Mesendoderm (in vitro differentiated cells): ENCODE measurements around the gene VBP1.
A peak's percentile ranks its signal among the peaks of the same experiment; 100 is the strongest.
"Not testable (repeated sequence)": the region's sequence is repeated elsewhere in the genome, so short reads cannot be mapped to it uniquely, and the experiment has no call there.

Experiments used
- DNase-seq: peaks from one replicate; pipeline ENCODE4 v3.0.0; 2013
- H2AK5ac ChIP-seq: 2 replicates; pipeline ENCODE4 v1.6.1; 2013; ENCODE audit warnings: low read length, inconsistent platforms
- H2BK120ac ChIP-seq: 2 replicates; pipeline ENCODE4 v1.6.1; 2013; ENCODE audit warnings: low read depth, mild to moderate bottlenecking, low read length, moderate library complexity, mixed read lengths
- H2BK15ac ChIP-seq: replicated peaks from 2 replicates; pipeline ENCODE4 v1.6.1; 2013; ENCODE audit warnings: low read depth, mild to moderate bottlenecking, moderate library complexity
- H2BK5ac ChIP-seq: 2 replicates; pipeline ENCODE4 v1.6.1; 2013; ENCODE audit warnings: low read length, inconsistent platforms
- H3K18ac ChIP-seq: 2 replicates; pipeline ENCODE4 v1.6.1; 2013; ENCODE audit warnings: mild to moderate bottlenecking, low read length, mixed read lengths
- H3K23ac ChIP-seq: one replicate; pipeline ENCODE4 v1.6.1; 2013; ENCODE audit warnings: low read length
- H3K27ac ChIP-seq: 2 replicates; pipeline ENCODE4 v1.5.1; 2013; ENCODE audit warnings: low read depth, mild to moderate bottlenecking, inconsistent platforms, low read length, moderate library complexity
- H3K27me3 ChIP-seq: 2 replicates; pipeline ENCODE4 v1.6.1; 2013; ENCODE audit warnings: low read length, control low read depth, mild to moderate bottlenecking, inconsistent platforms; ENCODE audit not compliant: insufficient read depth, poor library complexity
- H3K36me3 ChIP-seq: 2 replicates; pipeline ENCODE4 v1.6.1; 2013; ENCODE audit warnings: low read length, inconsistent platforms; ENCODE audit not compliant: control insufficient read depth, insufficient read depth
- H3K4ac ChIP-seq: one replicate; pipeline ENCODE4 v1.6.1; 2013; ENCODE audit warnings: low read depth, mild to moderate bottlenecking, low read length, moderate library complexity
- H3K4me1 ChIP-seq: 2 replicates; pipeline ENCODE4 v1.6.1; 2013; ENCODE audit warnings: low read depth, low read length, inconsistent platforms; ENCODE audit not compliant: control insufficient read depth
- H3K4me2 ChIP-seq: 2 replicates; pipeline ENCODE4 v1.6.1; 2013; ENCODE audit warnings: low read length
- H3K4me3 ChIP-seq: 2 replicates; pipeline ENCODE4 v1.5.1; 2013; ENCODE audit warnings: mild to moderate bottlenecking, low read length
- H3K56ac ChIP-seq: one replicate; pipeline ENCODE4 v1.6.1; 2013; ENCODE audit warnings: low read length
- H3K79me1 ChIP-seq: 2 replicates; pipeline ENCODE4 v1.6.1; 2013; ENCODE audit warnings: low read length, inconsistent platforms
- H3K79me2 ChIP-seq: 2 replicates; pipeline ENCODE4 v1.6.1; 2013; ENCODE audit warnings: mild to moderate bottlenecking, low read length; ENCODE audit not compliant: control insufficient read depth, insufficient read depth
- H3K9ac ChIP-seq: 2 replicates; pipeline ENCODE4 v1.6.1; 2013; ENCODE audit warnings: low read length, inconsistent platforms
- H4K5ac ChIP-seq: one replicate; pipeline ENCODE4 v1.6.1; 2013; ENCODE audit warnings: low read length
- H4K8ac ChIP-seq: one replicate; pipeline ENCODE4 v1.6.1; 2013; ENCODE audit warnings: low read depth, mild to moderate bottlenecking, control low read depth, low read length, moderate library complexity
- WGBS: extraction: QIAGEN DNeasy Blood & Tissue Kit; methylation state at CpG from one replicate; pipeline ENCODE4 v1.1.7; 2013; ENCODE audit warnings: low lambda C conversion rate, missing lambda C conversion rate; ENCODE audit not compliant: insufficient coverage; ENCODE audit errors: extremely low coverage; 5-methylcytosine and 5-hydroxymethylcytosine counted together

VBP1 gene

DNA sequence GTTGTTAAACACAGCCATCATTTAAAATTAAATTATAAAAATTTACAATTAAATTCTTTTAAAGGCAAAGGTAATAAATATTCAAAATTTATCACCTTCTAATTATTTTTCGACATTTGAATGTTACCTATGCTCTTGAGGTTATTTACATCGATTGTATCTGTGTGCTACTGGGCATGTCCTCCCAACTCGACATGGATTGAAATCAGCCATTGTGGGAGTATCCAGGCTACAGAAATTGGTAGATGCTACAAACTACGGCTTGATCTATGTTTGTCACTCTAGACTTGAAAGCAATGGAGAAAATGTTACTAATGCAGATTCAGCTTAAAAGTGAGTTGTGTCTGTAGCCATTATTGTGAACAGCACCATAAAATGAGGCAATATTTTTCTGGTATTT lies 2.5 kb upstream of the VBP1 start:
- no peaks in the 10 kb centered on the region for H3K36me3 ChIP-seq
- no peaks in the 10 kb centered on the region for H3K79me1 ChIP-seq
- no peak overlapping the region for H2BK15ac ChIP-seq
- no peak overlapping the region for H4K5ac ChIP-seq
- no peak overlapping the region for H2AK5ac ChIP-seq
- H3K27ac ChIP-seq = no peak overlapping the region
- no peak overlapping the region for H3K4me3 ChIP-seq
- WGBS = no CpG with 5 or more reads among the region's 4 CpGs
- no peak overlapping the region for H3K18ac ChIP-seq
- no peaks in the 10 kb centered on the region for H3K27me3 ChIP-seq
- no peaks in the 10 kb centered on the region for H3K4me1 ChIP-seq
- no peak overlapping the region for H3K23ac ChIP-seq
- no peak overlapping the region for H3K4ac ChIP-seq
- H4K8ac ChIP-seq = no peak overlapping the region
- no peak overlapping the region for H2BK120ac ChIP-seq
- no peak overlapping the region for H2BK5ac ChIP-seq
- H3K79me2 ChIP-seq = peaks cover 15% of the 10 kb centered on the region
- no peak overlapping the region for H3K56ac ChIP-seq
- H3K4me2 ChIP-seq = no peak overlapping the region
- DNase-seq = no peak
- no peak overlapping the region for H3K9ac ChIP-seq

GRCh38 chrX:155215443-155216178 lies 649 bp upstream of the VBP1 start:
- H4K5ac ChIP-seq = no peak overlapping the region
- H3K4me3 ChIP-seq = no peak overlapping the region
- H3K27me3 ChIP-seq = no peaks in the 10 kb centered on the region
- H3K79me2 ChIP-seq = peaks cover 17% of the 10 kb centered on the region
- peak overlapping the region; percentile 78 for H3K56ac ChIP-seq
- H3K36me3 ChIP-seq = no peaks in the 10 kb centered on the region
- no peak overlapping the region for H3K27ac ChIP-seq
- no peak overlapping the region for H2AK5ac ChIP-seq
- peak overlapping the region; percentile 58 for H3K9ac ChIP-seq
- no peak overlapping the region for H3K23ac ChIP-seq
- no peaks in the 10 kb centered on the region for H3K4me1 ChIP-seq
- H2BK120ac ChIP-seq = no peak overlapping the region
- no peak overlapping the region for H3K18ac ChIP-seq
- H2BK5ac ChIP-seq = no peak overlapping the region
- no peak overlapping the region for H2BK15ac ChIP-seq
- H3K4ac ChIP-seq = no peak overlapping the region
- H4K8ac ChIP-seq = no peak overlapping the region
- no CpG with 5 or more reads among the region's 15 CpGs for WGBS
- peak overlapping the region; percentile 10 for H3K4me2 ChIP-seq
- no peak for DNase-seq
- H3K79me1 ChIP-seq = no peaks in the 10 kb centered on the region

- H3K27ac ChIP-seq = no peak overlapping the region
Observed at GRCh38 chrX:155216940-155217440, 730 bp downstream of the VBP1 start.

DNA sequence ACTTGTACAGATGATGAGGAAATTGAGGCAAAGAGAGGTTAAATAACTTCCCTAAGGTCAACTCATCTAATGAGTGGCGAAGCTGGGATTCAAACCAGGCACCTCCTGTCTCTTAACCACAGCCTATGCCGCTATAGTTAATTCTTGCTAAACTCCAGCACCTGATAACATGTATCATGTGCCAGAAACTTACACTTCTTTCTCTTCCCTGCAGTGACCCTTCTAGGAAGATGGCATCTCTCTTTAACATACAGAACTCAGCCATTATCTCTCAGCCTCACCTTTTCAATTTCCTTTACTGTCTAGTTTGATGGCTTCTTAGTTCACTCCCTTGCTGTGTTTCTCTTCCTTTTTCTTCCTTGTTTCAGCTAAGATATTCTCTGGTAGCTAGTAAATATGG lies 2.5 kb downstream of the VBP1 start:
- Histone ChIP-seq H2BK15ac (no peak overlapping the region), H2BK120ac (no peak overlapping the region), H3K79me2 (peaks cover 17% of the 10 kb centered on the region), H3K23ac (no peak overlapping the region), H3K4me2 (no peak overlapping the region), H3K27ac (no peak overlapping the region), H3K18ac (no peak overlapping the region), H2AK5ac (no peak overlapping the region), H4K8ac (no peak overlapping the region), H3K4me1 (no peaks in the 10 kb centered on the region), H4K5ac (no peak overlapping the region), H2BK5ac (no peak overlapping the region), H3K79me1 (no peaks in the 10 kb centered on the region), H3K56ac (no peak overlapping the region), H3K27me3 (no peaks in the 10 kb centered on the region), H3K4ac (no peak overlapping the region), H3K9ac (no peak overlapping the region), H3K4me3 (no peak overlapping the region), H3K36me3 (no peaks in the 10 kb centered on the region)
- no peak for DNase-seq
- no CpG with 5 or more reads among the region's 2 CpGs for WGBS

More at GRCh38 chrX:155216940-155217440, 730 bp downstream of the VBP1 start:
- Histone ChIP-seq H3K9ac (peak overlapping the region; percentile 55), H2BK5ac (no peak overlapping the region), H4K8ac (no peak overlapping the region), H3K4me1 (no peaks in the 10 kb centered on the region), H3K4me3 (peak overlapping the region; percentile 38), H2AK5ac (no peak overlapping the region), H3K27me3 (no peaks in the 10 kb centered on the region), H2BK15ac (no peak overlapping the region), H3K4ac (no peak overlapping the region), H3K56ac (peak overlapping the region; percentile 75), H2BK120ac (no peak overlapping the region), H3K18ac (peak overlapping the region; percentile 98), H4K5ac (no peak overlapping the region), H3K36me3 (no peaks in the 10 kb centered on the region), H3K23ac (no peak overlapping the region), H3K79me2 (peaks cover 17% of the 10 kb centered on the region), H3K4me2 (peak overlapping the region; percentile 2), H3K79me1 (no peaks in the 10 kb centered on the region)
- no CpG with 5 or more reads among the region's 11 CpGs for WGBS
- DNase-seq = no peak

DNA sequence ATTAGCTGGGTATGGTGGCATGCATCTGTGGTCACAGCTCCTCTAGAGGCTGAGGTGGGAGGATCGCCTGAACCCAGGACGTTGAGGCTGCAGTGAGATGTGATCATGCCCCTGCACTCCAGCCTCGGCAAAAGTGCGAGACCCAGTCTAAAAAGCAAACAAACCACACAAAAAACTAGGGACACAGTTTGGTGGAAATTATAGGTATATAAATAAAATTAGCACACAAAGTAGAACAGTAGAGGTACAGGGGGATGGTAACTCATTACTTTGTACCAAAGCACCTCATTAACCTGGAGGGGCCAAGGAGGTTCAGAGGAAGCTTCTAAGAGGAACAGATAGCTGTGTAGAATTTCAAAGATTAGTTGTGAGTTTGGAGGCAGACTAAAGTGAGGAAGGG lies 5.1 kb downstream of the VBP1 start:
- Histone ChIP-seq H3K4me1 (no peaks in the 10 kb centered on the region), H3K27me3 (no peaks in the 10 kb centered on the region), H3K4me2 (no peak overlapping the region), H3K56ac (no peak overlapping the region), H3K79me1 (no peaks in the 10 kb centered on the region), H3K4ac (no peak overlapping the region), H4K5ac (no peak overlapping the region), H3K4me3 (no peak overlapping the region), H3K79me2 (peaks cover 17% of the 10 kb centered on the region), H3K27ac (no peak overlapping the region), H2BK15ac (no peak overlapping the region), H2BK5ac (no peak overlapping the region), H2BK120ac (no peak overlapping the region), H3K18ac (no peak overlapping the region), H4K8ac (no peak overlapping the region), H3K23ac (no peak overlapping the region), H3K9ac (no peak overlapping the region), H2AK5ac (no peak overlapping the region), H3K36me3 (no peaks in the 10 kb centered on the region)
- WGBS = no CpG with 5 or more reads among the region's 4 CpGs
- no peak for DNase-seq

DNA sequence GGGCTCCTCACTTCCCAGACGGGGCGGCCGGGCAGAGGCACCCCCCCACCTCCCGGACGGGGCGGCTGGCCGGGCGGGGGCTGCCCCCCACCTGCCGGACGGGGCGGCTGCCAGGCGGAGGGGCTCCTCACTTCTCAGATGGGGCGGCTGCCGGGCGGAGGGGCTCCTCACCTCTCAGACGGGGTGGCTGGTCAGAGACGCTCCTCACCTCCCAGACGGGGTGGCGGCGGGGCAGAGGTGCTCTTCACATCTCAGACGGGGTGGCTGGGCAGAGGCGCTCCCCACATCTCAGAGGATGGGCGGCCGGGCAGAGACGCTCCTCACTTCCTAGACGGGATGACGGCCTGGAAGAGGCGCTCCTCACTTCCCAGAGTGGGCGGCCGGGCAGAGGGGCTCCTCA lies 7.5 kb downstream of the VBP1 start:
- H3K27ac ChIP-seq, H3K36me3 ChIP-seq, H3K79me1 ChIP-seq, H2AK5ac ChIP-seq, H3K79me2 ChIP-seq, H3K23ac ChIP-seq, H3K56ac ChIP-seq, H2BK15ac ChIP-seq, H3K9ac ChIP-seq, DNase-seq, H3K27me3 ChIP-seq, H3K18ac ChIP-seq, H4K5ac ChIP-seq, H3K4ac ChIP-seq, H4K8ac ChIP-seq, H3K4me3 ChIP-seq, H2BK120ac ChIP-seq, H3K4me1 ChIP-seq, H2BK5ac ChIP-seq, H3K4me2 ChIP-seq: not testable (repeated sequence)
- WGBS = no CpG with 5 or more reads among the region's 30 CpGs
